GM21528 (cell line): ENCODE measurements around the gene CHSY3.
"Not testable (repeated sequence)": the region's sequence is repeated elsewhere in the genome, so short reads cannot be mapped to it uniquely, and the experiment has no call there.

Experiments
- ATAC-seq: cut with Tn5 transposase; IDR thresholded peaks from one replicate; pipeline ENCODE4 v1.9.1; 2021; ENCODE audit warnings: mild to moderate bottlenecking, moderate library complexity; ENCODE audit not compliant: unreplicated experiment, low FRiP score

The CHSY3 gene

DNA sequence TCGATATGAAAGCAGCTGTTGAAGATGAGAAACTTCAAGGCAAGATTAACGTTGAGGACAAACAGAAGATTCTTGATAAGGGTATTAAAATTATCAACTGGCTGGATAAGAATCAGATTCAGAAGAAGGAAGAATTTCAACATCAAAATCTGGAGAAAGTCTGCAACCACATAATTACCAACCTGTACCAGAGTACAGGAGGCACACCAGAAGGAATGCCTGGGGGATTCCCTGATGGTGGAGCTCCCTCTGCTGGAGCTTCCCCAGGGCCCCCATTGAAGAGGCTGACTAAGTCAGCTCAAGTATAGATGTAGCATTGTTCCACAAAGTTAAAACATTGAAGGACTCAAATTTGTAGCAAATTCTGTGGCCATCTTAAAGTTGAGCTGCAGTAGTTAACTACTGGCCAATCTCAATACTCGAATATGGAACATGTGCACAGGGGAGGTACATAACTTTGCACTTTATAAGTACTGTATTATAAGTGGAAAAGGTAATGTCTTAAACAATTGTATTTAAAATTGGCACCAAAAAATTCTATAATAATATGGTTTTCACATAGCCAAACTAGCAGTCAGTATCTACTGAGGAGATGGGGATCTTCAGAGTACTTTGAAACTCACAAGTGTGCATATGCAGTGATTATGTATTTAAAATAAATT lies 237.5 kb downstream of the CHSY3 start:
- ATAC-seq: peak; percentile 77

DNA sequence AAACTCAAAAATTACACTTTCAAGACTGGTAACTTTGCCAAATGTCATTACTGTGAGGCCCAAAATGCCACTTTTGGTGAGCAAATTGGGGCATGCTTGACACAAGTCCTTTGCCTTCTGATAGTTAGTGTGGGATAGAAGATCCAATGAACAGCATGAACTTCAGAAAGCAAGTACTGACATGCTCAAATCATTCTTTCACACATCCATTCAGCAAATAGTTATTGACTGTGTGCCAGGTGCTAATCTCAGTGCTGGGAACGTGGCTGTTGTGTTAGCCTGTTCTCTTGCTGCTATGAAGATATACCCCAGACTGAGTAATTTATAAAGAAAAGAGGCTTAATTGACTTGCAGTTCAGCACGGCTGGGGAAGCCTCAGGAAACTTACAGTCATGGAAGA lies 247.0 kb downstream of the CHSY3 start:
- no peak for ATAC-seq

DNA sequence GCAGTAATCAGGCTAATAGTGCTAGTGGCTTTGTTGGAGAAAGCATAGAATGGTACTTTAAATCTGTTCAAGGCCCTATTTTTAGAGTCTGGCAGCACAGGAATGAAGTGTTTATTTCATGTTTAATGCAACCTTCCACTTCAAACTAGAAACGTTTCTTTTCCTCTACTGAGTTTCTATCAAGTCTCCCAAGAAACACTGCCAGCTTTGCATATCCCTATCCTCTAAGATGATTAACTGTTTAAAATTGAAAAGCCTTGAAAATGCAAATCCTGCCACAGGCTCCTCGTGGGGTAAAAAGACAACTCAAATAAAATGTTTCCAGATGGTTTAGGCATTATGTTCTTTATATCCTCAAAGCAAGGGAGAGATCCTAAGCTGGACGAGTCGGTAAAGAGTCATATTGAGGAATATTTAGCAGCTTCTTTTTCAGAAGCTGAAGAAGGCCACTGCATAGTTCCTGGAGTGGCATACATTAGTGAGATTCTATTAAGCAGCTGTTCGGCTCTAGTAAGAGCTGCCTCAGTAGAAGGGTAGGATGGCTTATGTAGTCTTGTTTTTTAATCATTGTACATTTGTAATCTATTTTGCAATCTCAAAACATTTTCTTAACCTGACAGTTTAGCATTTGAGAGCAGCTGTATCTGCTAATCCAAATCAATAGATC lies 251.2 kb downstream of the CHSY3 start:
- ATAC-seq: no peak

- no peak for ATAC-seq
These were observed 253.8 kb downstream of the CHSY3 start for GRCh38 chr5:130158036-130158435.

- ATAC-seq: no peak
These were observed 255.7 kb downstream of the CHSY3 start for GRCh38 chr5:130159968-130160367.

DNA sequence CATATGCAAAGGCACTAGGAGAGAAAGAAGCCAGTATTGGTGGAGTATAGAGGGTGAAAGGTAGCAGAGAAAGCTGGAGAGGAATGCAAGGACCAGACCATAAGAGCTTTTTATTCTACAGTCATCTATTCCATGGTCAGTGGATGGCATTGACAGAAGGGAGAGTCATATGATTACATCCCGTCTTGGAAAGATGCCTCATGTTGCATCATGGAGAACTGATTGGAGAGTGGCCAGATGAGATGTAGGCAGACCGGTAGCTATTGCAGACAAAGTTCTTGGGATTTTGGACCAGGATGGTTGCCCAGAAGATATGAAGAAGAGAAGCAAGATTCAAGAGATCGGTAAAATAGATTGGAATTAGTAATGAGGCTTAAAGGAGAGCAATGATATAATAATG lies 260.7 kb downstream of the CHSY3 start:
- no peak for ATAC-seq

DNA sequence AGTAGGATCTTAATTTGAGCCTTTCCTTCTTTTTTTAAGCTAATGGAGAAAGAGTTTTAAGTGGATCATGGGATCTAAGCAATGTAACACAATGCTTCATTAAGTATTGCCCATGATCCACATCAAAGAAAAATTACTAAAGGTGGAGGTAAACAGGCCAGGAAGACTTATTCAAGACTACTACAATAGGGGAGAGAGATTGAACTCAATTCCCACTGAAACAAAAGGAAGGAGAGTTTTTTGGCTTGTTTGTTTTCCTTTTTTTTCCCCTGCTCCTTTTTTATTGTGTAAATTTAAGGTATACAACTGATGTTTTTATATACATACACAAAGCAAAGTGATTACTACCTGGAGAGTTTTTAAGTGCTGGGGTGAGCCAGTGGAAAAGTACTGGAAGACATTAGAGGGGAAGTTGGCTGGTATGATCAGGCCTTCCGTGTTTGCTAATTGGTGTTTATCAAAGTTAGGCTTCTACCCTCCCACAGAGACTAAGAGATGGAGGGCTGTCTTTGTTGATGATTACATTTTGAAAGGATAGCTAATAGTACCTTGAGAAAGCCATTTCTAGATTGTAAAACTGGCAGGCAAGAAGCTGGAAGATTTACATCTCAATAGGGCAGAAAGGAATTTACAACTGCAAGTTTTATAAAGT lies 262.7 kb downstream of the CHSY3 start:
- ATAC-seq: no peak

DNA sequence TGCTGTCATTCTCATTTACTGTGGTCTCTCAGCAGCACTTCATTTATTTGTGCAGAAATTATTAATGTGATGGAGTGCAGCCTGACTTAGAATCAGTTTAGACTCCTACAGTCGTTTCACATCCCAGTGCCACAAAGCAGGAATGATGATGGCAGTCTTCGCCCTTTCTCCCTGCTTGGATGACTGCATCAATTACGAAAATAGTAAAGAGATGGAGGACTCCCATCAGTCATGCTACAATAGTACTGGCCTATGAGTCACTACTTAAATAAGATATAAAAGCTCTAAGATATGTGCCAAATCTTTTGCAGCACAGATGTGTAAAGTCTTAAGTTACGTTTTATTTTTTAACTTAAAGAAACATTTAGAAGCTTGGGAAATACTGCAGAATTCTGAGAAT lies 263.9 kb downstream of the CHSY3 start:
- ATAC-seq: no peak

DNA sequence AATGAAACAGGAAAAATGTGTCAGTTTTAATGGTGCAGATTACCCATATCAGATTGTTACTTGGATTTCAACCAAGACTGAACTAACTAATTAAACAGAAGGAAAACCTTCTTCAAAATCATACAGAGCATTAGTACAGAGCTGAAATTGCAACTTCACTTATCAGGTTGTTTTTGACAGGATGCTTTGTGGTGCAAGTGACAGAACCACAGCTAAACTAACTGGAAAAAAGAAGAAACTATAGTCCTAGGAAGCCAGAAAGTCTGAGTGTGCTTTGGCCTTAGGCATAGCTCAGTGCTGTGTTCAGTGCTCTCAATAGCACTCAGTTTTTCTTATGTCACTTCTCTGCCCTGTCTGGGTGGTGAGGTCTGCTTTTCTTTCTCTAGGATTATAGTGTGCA lies 267.4 kb downstream of the CHSY3 start:
- ATAC-seq: no peak

DNA sequence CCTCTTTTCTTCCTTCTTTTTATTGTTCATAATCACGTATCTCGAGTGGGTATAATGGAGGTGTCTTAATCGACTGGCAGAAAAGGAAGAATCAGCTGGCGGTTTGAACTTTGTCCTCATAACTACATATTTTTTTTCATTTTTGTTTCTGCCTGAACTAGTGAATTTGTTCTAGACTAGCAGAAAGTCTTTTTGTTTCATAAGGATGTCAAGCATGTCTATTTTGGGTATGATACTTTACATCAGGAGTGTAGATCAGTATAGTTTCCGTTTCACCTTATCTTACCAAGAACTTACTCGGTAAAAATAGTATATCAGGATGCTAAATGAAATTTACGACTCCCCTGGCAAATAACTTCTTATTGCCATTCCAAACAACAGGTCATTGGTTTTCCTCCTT lies 278.9 kb downstream of the CHSY3 start:
- no peak for ATAC-seq

GRCh38 chr5:130189961-130190360 lies 285.7 kb downstream of the CHSY3 start:
- ATAC-seq: no peak

- no peak for ATAC-seq
These were observed 294.7 kb downstream of the CHSY3 start for GRCh38 chr5:130198927-130199326.

DNA sequence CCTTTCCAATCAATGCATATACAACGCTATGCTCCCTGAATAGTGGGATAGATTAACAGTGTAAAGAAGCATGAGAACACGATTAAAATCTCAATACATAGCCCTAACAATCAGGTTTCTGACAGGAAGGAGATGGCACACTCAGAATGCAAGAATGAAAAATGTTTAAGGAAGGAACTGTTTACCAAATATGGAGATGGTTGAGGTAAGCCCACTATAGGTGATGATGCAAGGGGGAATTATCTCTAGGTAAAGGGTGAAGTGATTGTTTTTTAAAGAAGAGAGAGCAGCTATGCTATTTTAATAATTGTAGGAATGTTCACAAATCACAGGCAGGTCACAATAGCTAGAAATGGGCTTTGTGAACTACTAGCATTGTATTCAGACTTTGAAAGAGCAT lies 302.4 kb downstream of the CHSY3 start:
- no peak for ATAC-seq

GRCh38 chr5:130213607-130214006 lies 309.3 kb downstream of the CHSY3 start:
- no peak for ATAC-seq

- ATAC-seq: no peak
These were observed 312.0 kb downstream of the CHSY3 start for GRCh38 chr5:130216286-130216685.

GRCh38 chr5:130222573-130222972 lies 318.3 kb downstream of the CHSY3 start:
- ATAC-seq: no peak

GRCh38 chr5:130226556-130226955 lies 322.3 kb downstream of the CHSY3 start:
- not testable (repeated sequence) for ATAC-seq

DNA sequence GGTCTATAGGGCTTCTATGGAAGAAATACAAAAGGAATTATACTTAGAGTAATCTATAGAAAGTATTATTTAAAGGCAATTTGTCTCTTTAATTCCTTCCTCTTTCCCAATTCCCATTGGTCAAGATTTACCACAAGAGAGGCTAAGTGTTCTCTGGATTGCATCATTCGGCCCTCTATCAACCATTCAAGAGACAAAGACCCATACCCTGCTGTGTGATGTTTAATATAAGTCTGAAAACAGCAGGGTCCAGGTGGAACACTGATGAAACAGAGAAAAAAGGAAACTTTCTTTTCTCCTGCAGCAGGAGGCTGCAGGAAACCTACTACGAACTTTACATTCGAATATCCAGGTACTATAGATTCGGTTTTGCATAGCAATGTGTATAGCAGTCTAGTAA lies 323.4 kb downstream of the CHSY3 start:
- ATAC-seq: no peak

GRCh38 chr5:130231786-130232185 lies 327.5 kb downstream of the CHSY3 start:
- ATAC-seq: no peak

DNA sequence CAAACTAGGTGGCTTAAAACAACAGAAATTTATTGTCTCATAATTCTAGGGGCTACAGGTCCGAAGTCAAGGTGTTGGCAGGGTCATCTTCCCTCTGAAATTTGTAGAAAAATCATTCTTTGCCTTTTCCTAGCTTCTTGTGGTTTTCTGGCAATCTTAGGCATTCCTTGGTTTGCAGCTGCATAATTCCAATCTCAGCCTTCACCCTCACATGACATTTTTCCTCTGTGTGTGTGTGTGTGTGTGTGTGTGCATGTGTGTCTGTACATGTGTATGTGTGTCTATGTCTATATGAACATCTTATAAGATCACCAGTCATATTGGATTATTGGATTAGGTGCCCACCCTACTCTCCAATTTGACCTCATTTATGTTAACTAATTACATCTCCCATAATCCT lies 330.6 kb downstream of the CHSY3 start:
- no peak for ATAC-seq
